Measurements from ENCODE around the gene CDCA7.
A peak's percentile ranks its signal among the peaks of the same experiment; 100 is the strongest.
"Not testable (repeated sequence)": the region's sequence is repeated elsewhere in the genome, so short reads cannot be mapped to it uniquely, and the experiment has no call there.

Gene CDCA7

GRCh38 chr2:173359231-173359630 lies 4.6 kb downstream of the CDCA7 start:
- no peak for DNase-seq (ENCODE audit: low read depth)

- DNase-seq (ENCODE audit: low read depth): no peak
These were observed 15.5 kb downstream of the CDCA7 start for GRCh38 chr2:173370198-173370597.

GRCh38 chr2:173371023-173371422 lies 16.4 kb downstream of the CDCA7 start:
- no peak for DNase-seq (ENCODE audit: low read depth)

- DNase-seq (ENCODE audit: low read depth): no peak
These were observed 18.6 kb downstream of the CDCA7 start for GRCh38 chr2:173373290-173373689.

DNA sequence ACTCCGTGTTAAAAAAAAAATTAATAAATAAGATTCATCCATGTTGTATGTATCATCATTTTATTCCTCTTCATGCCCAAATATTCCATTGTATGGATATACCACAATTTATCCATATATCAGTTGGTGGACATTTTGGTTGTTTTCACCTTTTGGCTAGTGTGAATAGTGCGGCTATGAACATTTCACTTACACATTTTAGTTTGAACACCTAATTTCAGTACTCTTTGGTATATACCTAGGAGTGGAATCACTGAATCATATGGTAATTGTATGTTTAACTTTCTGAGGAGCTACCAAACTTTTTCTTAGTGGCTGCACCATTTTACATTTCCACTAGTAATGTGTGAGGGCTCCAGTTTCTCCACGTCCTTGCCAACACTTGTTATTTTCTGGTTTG lies 20.0 kb downstream of the CDCA7 start:
- no peak for DNase-seq (ENCODE audit: low read depth)

- DNase-seq (ENCODE audit: low read depth): not testable (repeated sequence)
These were observed 30.9 kb downstream of the CDCA7 start for GRCh38 chr2:173385534-173385933.

GRCh38 chr2:173386021-173386737 lies 31.5 kb downstream of the CDCA7 start:
- DNase-seq (ENCODE audit: low read depth): no peak

DNA sequence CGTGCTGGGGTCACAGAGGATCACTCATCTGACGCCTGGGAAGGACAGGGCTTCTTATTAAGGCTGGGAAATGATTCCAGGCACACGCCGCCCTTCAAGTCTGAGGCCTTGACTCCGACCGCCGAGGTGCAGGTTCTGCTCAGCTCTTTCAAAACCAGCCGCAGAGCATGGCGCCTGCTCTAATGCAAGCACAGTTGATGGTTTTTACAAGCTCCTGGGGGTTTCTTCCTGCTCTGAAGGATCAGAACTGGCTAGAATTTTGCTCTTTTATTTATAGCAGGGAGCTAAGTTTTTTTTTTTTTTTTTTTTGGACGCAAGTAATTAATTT lies 32.0 kb downstream of the CDCA7 start:
- DNase-seq (ENCODE audit: low read depth): no peak

GRCh38 chr2:173387079-173387478 lies 32.4 kb downstream of the CDCA7 start:
- no peak for DNase-seq (ENCODE audit: low read depth)

DNA sequence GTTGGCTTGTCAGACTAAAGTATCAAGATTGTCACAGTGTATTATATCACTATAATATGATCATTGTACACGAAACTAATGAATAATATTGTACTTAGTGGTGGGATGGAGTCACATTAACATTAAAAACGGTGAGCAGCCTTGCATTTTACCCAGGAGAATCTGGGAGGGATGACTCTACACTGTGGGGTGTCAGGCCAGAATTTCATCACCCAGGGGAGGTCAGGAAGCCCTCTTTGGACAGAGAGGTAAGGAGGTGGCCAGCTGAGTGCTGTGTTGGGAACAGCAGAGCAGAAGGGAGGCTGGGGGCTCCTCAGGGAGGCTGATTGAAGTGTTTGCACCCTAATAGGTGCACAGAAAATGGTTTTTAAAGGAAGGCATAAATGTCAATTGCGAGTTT lies 33.0 kb downstream of the CDCA7 start:
- no peak for DNase-seq (ENCODE audit: low read depth)

DNA sequence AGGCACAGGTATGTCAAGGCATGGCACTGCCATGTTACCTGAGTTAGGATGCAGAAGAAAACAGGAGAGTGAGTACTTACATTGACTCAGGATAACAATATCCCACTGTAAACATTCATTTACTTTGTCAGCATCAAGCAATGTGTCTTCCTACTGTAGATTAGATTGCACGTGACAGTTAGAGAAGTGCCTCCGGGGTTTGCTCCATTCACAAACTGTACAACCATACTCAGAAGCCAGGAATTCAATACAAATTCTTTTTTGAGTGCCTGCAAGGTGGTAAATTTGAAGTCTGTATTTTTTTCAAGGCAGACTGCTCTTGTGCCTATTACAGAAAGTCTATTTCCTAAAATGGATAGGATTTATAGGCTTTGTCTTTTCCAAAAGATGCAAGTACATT lies 34.1 kb downstream of the CDCA7 start:
- no peak for DNase-seq (ENCODE audit: low read depth)

DNA sequence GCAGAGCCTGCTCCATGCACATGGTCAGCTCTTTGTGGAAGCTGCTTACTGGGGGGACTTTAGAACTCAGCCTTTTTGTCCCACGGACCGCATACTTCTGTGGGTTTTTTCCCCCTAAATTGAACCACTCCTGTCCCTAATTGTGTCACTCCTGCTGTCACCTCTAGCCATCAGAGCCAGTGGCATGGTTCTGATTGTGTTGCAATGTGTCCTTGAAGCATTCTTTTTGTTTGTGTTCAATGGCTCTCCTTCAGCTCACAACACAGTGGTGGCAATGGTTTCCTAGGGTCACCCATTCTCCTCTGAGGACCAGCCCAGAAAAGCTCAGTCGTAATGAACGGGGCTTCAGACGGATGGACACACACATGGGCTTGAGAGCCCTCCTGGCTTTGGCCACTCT lies 35.4 kb downstream of the CDCA7 start:
- no peak for DNase-seq (ENCODE audit: low read depth)

- no peak for DNase-seq (ENCODE audit: low read depth)
These were observed 38.1 kb downstream of the CDCA7 start for GRCh38 chr2:173392731-173393130.

- DNase-seq (ENCODE audit: low read depth): no peak
These were observed 38.5 kb downstream of the CDCA7 start for GRCh38 chr2:173393186-173393585.

- DNase-seq (ENCODE audit: low read depth): no peak
These were observed 39.0 kb downstream of the CDCA7 start for GRCh38 chr2:173393636-173394035.

DNA sequence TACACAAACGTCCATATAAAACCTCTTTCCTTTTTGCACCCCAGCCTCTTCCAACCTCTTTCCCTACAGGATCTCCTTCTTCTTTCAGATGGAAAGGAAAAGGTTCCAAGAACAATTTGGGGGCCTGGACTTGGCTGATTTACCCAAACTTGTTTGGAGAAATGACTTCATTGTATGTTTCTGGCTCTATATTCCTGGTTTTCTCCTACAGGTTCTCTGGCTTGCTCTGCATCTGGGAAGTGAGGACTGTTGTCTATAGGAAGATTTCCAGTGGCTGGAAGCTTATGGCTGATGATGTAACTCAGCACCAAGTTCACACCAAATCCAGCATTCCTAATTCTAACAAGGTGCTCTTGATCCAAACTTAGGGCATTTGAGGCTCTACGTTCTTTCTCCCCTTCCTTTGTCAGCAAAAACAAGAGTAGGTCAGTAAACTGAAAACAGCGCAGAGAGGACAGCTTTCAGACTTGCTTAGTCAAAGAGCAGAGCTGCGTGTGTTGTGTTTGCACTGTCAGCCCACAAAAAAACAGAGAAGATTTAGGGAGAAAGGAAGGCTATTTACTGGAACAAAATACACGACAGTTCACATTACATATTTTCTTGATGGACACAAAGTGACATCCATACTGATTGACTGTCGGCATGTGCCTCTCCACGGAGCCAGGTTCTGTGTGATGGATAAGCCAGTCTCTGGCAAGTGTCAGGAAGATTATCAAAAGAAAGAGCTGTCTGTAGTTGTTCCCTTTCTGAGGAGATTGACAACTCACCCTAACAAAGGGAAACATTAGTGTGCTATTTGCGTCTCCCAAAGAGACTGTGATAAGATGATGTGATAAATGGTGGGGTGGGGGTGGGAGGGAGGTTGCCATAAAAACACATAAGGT lies 39.7 kb downstream of the CDCA7 start:
- DNase-seq (ENCODE audit: low read depth): no peak

GRCh38 chr2:173395567-173396351 lies 41.1 kb downstream of the CDCA7 start:
- no peak for DNase-seq (ENCODE audit: low read depth)

GRCh38 chr2:173397539-173397938 lies 42.9 kb downstream of the CDCA7 start:
- no peak for DNase-seq (ENCODE audit: low read depth)

GRCh38 chr2:173399229-173399628 lies 44.6 kb downstream of the CDCA7 start:
- DNase-seq (ENCODE audit: low read depth): no peak

GRCh38 chr2:173400760-173401159 lies 46.1 kb downstream of the CDCA7 start:
- no peak for DNase-seq (ENCODE audit: low read depth)

DNA sequence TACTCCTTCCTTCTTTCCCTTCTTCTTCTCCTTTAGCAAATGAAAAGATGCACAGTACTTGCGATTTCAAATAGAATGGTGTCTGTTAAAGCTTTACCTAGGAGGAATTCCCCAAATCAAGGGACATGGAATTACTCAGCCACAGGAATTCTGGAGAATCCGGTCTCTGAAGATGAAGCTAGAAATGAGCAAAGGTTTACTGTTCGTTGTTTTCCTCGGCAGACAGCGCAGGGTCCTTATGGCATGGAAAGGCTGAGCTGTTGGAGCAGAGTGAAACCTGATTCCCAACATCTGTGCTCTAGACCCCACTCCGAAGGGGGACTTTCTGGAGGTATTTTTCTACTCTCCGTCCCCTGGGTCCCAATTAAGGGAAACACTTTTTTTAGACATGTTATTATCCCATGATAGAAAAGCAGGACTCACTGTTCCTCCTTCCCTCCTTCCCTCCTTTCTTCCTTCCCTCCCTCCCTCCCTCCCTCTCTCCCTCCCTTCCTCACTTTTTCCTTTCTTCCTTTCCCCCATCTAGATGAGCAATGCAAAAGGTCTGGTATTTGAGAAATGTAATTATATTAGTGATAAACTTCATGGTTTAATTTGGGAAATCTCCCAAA lies 47.1 kb downstream of the CDCA7 start:
- no peak for DNase-seq (ENCODE audit: low read depth)

- peak; percentile 58 for DNase-seq (ENCODE audit: low read depth)
These were observed 47.8 kb downstream of the CDCA7 start for GRCh38 chr2:173402405-173402974.

Data from GM04504 (cell line).